ENCODE data around the gene OR10G8. TPM values are rescaled to one million over a fixed set of nuclear protein-coding genes. Genes with fewer than 3 reads are reported as not detected.

OR10G8 gene
- total and polyA plus RNA-seq, 2 of the 4 experiments (the other 2 are of a cell fraction): not detected

DNA sequence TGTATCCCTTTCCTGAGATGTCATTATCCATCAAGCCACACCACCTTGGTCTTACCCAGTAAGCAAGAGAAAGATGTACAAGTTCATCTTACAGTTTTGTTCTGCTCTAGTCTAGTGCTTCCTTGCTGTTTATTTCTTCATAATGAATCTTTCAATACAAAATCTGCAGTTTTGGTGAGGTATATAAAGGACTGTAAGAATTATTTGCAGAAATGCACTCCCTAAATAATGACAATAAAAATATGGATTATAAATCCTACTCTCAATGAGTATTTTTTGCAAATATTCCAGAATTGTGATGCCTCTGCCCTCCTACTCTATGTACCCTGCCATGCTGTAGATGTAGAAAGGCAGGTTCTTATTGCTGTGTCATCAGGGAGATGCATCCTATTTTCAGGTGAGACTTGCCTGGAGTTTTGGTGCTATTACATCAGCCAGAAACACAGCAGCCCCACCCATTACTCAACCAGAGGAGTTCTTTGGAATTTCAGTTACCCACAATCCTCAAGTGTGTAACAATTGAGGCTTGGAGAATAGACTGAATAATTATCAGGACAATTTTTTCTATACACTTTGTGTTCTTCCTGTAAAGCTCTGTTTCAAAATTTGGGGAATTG is 48.8 kb upstream of the OR10G8 start, which contains the start of gene OR10S1:
OR10S1 (minus strand) TSS at position 51 of the 617 bp plus-strand sequence. CDS start 117 bp downstream, outside the sequence.
- DNase-seq (no peak), ATAC-seq (ENCODE audit: low read depth) (no peak)
- no peak within 1 kb of the TSS for H4K5ac ChIP-seq (ENCODE audit: low read depth, low read length)
- H2BK5ac ChIP-seq (ENCODE audit: low read depth, low read length, poor library complexity, severe bottlenecking): no peak within 1 kb of the TSS
- in situ Hi-C loops (cut with MboI; ENCODE audit: low sequenced_read_pairs) (no loop called here), intact Hi-C loops (cut with micrococcal nuclease) (no loop called here), dilution Hi-C loops (cut with HindIII; ENCODE audit: low sequenced_read_pairs, unreplicated experiment) (no loop called here)
- no peak within 1 kb of the TSS for H4K8ac ChIP-seq (ENCODE audit: low read depth in 2 of 2, low read length in 2 of 2)
- H3K4me3 ChIP-seq (ENCODE audit: insufficient read depth, low read depth, low read length): no peak within 1 kb of the TSS
- no peak within 1 kb of the TSS for H2BK15ac ChIP-seq (ENCODE audit: low read depth, low read length)
- no peak within 1 kb of the TSS for H2BK20ac ChIP-seq (ENCODE audit: low read depth, low read length)
- no peak within 1 kb of the TSS for H2AFZ ChIP-seq (replicated peaks; ENCODE audit: low read length, poor library complexity)
- no peaks in the 10 kb centered on the region for H3K79me1 ChIP-seq (ENCODE audit: low read depth in 1 of 2, low read length in 2 of 2)
- no TSS peak for BruUV-seq (replicated peaks)
- no peak within 1 kb of the TSS for H3K18ac ChIP-seq (ENCODE audit: low read depth, low read length)
- ChIA-PET POLR2A (ENCODE audit: unreplicated experiment) (no interaction called here), CTCF (no interaction called here)
- no peak within 1 kb of the TSS for H2AK5ac ChIP-seq (ENCODE audit: low read depth, low read length)
- no peak within 1 kb of the TSS for H3K27ac ChIP-seq (ENCODE audit: insufficient read depth, low read length)
- peak within 1 kb of the TSS; percentile 61 for H2AK9ac ChIP-seq (replicated peaks; ENCODE audit: low read depth, low read length, poor library complexity)
- TF ChIP-seq, protein P1, sequence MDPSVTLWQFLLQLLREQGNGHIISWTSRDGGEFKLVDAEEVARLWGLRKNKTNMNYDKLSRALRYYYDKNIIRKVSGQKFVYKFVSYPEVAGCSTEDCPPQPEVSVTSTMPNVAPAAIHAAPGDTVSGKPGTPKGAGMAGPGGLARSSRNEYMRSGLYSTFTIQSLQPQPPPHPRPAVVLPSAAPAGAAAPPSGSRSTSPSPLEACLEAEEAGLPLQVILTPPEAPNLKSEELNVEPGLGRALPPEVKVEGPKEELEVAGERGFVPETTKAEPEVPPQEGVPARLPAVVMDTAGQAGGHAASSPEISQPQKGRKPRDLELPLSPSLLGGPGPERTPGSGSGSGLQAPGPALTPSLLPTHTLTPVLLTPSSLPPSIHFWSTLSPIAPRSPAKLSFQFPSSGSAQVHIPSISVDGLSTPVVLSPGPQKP (IDR thresholded peaks at IDR 0.05; ENCODE audit: borderline replicate concordance, low read depth, low read length): no peak
- TF ChIP-seq CEBPB (IDR thresholded peaks at IDR 0.05; ENCODE audit: low read depth, low read length): no peak
- no peak for TF ChIP-seq BHLHE40 (IDR thresholded peaks at IDR 0.05; ENCODE audit: low read depth, low read length)
- no peak for TF ChIP-seq MAFK (IDR thresholded peaks at IDR 0.05; ENCODE audit: low read depth, low read length)
- TF ChIP-seq RCOR1 (IDR thresholded peaks at IDR 0.05; ENCODE audit: insufficient replicate concordance, low read length): no peak
- TF ChIP-seq, protein P2, sequence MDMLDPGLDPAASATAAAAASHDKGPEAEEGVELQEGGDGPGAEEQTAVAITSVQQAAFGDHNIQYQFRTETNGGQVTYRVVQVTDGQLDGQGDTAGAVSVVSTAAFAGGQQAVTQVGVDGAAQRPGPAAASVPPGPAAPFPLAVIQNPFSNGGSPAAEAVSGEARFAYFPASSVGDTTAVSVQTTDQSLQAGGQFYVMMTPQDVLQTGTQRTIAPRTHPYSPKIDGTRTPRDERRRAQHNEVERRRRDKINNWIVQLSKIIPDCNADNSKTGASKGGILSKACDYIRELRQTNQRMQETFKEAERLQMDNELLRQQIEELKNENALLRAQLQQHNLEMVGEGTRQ (IDR thresholded peaks at IDR 0.05; ENCODE audit: low read depth, low read length): no peak
- no peak for TF ChIP-seq NFE2L2 (IDR thresholded peaks at IDR 0.05; ENCODE audit: low read depth, low read length)
- no peak within 1 kb of the TSS for H3K56ac ChIP-seq (ENCODE audit: extremely low read depth, insufficient read depth, low read length)
- no peaks in the 10 kb centered on the region for H3K4me1 ChIP-seq (ENCODE audit: control insufficient read depth, insufficient read depth, low read length)
- no peak within 1 kb of the TSS for H3K14ac ChIP-seq (replicated peaks; ENCODE audit: low read depth, low read length)
- no peak within 1 kb of the TSS for H3K4me2 ChIP-seq (ENCODE audit: low read depth, low read length)
- H3K9me3 ChIP-seq (ENCODE audit: control insufficient read depth, insufficient read depth, low read length): peaks cover 12% of the 10 kb centered on the region; the same call in 1 of the 2 replicates
- no peak within 1 kb of the TSS for H3K23ac ChIP-seq (ENCODE audit: low read depth, low read length)
- no peak within 1 kb of the TSS for H2BK120ac ChIP-seq (ENCODE audit: low read depth, low read length)
- no peaks in the 10 kb centered on the region for H3K9me1 ChIP-seq (ENCODE audit: insufficient read depth, low read length)
- H3K27me3 ChIP-seq (ENCODE audit: control insufficient read depth, insufficient read depth, low read length): no peaks in the 10 kb centered on the region
- no peaks in the 10 kb centered on the region for H3K36me3 ChIP-seq (ENCODE audit: control insufficient read depth, insufficient read depth, low read length)
- no peak within 1 kb of the TSS for H3K9ac ChIP-seq (ENCODE audit: low read depth, low read length)
- H3K4ac ChIP-seq (ENCODE audit: low read depth, low read length): no peak within 1 kb of the TSS
- H4K91ac ChIP-seq (ENCODE audit: insufficient read depth, low read depth, low read length): no peak within 1 kb of the TSS
- H4K20me1 ChIP-seq (ENCODE audit: insufficient read depth, low read length): no peaks in the 10 kb centered on the region
